Activated naive CD8-positive, alpha-beta T cell (primary cell): ENCODE data around the gene MTG2.

Source experiments
- H3K27ac Mint-ChIP-seq: one replicate; pipeline ENCODE4 v1.8.0; 2021; ENCODE audit warnings: mixed read lengths
- H3K27me3 Mint-ChIP-seq: one replicate; pipeline ENCODE4 v1.8.0; 2021; ENCODE audit warnings: mixed read lengths
- H3K36me3 Mint-ChIP-seq: one replicate; pipeline ENCODE4 v1.8.0; 2021; ENCODE audit warnings: mixed read lengths
- H3K4me1 Mint-ChIP-seq: one replicate; pipeline ENCODE4 v1.8.0; 2021; ENCODE audit warnings: low read depth, mixed read lengths
- H3K4me3 Mint-ChIP-seq: one replicate; pipeline ENCODE4 v1.8.0; 2021; ENCODE audit warnings: mild to moderate bottlenecking, mixed read lengths
- H3K9me3 Mint-ChIP-seq: one replicate; pipeline ENCODE4 v1.8.0; 2021; ENCODE audit warnings: low read depth, mixed read lengths

The MTG2 gene

DNA sequence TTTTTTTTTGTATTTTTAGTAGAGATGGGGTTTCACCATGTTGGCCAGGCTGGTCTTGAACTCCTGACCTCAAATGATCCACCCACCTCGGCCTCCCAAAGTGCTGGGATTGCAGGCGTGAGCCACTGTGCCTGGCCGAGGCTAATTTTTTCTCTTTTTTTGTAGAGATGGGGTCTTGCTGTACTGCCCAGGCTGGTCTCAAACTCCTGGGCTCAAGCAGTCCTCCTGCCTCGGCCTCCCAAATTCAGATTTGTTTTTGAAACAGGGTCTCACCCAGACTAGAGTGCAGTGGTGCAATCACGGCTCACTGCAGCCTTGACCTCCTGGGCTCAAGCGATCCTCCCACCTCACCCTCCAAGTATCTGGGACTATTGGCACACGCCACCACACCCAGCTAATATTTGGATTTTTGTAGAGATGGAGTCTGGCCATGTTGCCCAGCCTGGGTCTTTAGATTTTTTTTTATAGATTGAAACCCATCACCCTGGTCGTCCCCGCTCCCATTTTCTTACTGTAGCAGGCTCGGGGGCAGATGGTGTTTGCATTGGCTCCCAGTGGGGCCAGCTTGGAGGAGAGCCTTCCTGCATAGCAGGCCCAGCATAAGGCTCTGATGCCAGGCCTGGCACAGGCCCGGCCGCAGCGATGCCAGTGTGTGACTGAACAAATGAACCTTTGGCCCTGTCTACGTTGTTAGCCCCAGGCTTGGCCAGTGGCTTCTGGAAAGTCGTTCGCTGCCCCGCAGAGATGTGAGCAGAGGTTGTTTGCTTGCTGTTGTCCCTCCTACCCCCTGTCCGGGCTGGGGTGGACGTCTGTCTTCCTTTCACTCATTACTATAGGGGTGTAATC, 4.3 kb upstream of the MTG2 start:
- Mint-ChIP-seq H3K27ac (no peak overlapping the region), H3K4me3 (no peak overlapping the region), H3K9me3 (no peaks in the 10 kb centered on the region), H3K4me1 (peaks cover 11% of the 10 kb centered on the region), H3K27me3 (no peaks in the 10 kb centered on the region), H3K36me3 (no peaks in the 10 kb centered on the region)

DNA sequence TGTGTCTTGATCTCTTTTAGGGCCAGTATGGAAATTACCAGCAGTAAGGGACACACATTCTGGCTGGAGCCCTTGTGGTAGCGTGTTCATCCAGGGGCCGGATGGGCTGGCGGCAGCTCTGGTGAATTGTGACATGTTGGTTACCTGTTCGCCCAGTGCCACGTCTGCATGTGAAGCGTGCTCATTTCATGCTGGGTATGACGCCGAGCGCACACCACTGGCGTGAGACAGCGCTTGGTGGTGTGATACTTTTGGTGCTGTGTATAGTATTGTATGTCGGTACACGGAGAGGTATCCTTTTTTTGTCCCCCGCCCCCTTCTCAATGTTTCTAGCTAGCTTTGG, 3.7 kb upstream of the MTG2 start:
- Mint-ChIP-seq H3K9me3 (no peaks in the 10 kb centered on the region), H3K4me3 (no peak overlapping the region), H3K27ac (no peak overlapping the region), H3K4me1 (peaks cover 16% of the 10 kb centered on the region), H3K27me3 (no peaks in the 10 kb centered on the region), H3K36me3 (no peaks in the 10 kb centered on the region)

DNA sequence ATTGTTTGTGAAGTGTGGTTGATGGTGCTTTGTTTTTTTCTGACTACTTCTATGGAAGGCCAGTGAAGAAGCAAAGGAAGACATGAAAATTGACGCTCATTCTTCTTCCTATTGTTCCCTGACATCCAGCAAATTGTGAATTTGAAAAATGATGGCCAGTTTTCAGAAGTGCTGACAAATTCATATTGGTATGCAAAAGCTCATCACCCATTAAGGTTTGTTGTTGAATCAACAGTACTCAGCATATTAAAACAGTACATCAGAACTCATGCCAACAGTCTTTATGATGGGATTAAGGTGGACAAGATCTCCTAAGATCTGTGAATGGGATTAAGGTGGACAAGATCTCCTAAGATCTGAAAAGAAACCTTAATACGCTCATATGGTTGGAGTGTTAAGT, 1.0 kb upstream of the MTG2 start:
- H3K4me1 Mint-ChIP-seq: peaks cover 29% of the 10 kb centered on the region
- H3K27me3 Mint-ChIP-seq: no peaks in the 10 kb centered on the region
- H3K36me3 Mint-ChIP-seq: no peaks in the 10 kb centered on the region
- H3K9me3 Mint-ChIP-seq: no peaks in the 10 kb centered on the region
- H3K4me3 Mint-ChIP-seq: peak overlapping the region; percentile 95
- peak overlapping the region; percentile 93 for H3K27ac Mint-ChIP-seq

DNA sequence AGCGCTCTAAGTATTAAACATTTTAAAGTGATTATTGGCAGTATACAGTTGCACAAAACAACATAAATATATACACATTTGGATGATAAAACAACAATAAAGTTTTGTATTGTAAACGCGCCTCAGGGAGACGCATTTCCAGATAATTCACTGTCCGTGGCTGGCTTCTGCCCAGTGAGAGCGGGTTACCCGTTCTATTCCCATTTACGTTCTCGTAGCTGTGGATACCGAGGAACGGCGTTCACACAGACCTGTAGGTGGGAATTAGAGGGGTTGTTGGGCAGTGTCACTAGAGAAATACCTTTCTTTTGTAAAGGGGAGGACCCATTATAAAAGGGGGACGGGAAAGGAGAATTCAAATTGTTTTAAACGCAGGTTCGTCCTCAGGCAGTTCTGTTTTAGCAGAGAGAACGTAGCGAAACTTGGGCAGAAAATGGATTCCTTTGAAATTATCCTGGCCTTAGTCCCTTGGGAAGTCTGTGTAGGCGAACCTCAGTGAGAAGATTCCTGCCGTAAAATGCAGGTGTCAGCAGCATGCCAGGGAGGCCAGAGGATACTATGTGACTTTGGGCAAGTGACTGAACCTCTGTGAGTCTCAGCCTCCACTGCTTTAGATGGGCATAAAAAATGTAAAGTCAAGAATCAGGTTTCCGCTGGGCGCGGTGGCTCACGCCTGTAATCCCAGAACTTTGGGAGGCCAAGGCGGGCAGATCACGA, 756 bp downstream of the MTG2 start:
- Mint-ChIP-seq H3K36me3 (no peaks in the 10 kb centered on the region), H3K27ac (peak overlapping the region; percentile 90), H3K9me3 (no peaks in the 10 kb centered on the region), H3K27me3 (no peaks in the 10 kb centered on the region), H3K4me3 (peak overlapping the region; percentile 95), H3K4me1 (peaks cover 39% of the 10 kb centered on the region)

DNA sequence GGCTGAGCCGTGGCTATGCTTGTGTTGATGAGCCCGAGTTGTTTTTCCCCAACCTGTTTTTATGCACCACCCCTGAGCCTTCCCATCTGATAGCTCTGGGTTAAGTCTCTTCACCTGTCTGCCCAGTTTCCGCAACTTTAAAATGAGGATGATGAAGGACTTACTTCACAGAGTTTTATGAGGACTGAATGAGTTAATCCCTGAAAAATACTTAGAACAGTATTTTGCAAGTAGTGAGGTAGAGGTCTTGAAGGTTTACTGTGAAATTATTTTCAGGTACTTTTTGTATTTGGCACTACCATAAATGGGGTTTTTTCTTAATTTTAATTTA, 3.2 kb downstream of the MTG2 start:
- H3K4me3 Mint-ChIP-seq: no peak overlapping the region
- no peaks in the 10 kb centered on the region for H3K27me3 Mint-ChIP-seq
- no peaks in the 10 kb centered on the region for H3K9me3 Mint-ChIP-seq
- H3K36me3 Mint-ChIP-seq: no peaks in the 10 kb centered on the region
- H3K4me1 Mint-ChIP-seq: peaks cover 39% of the 10 kb centered on the region
- no peak overlapping the region for H3K27ac Mint-ChIP-seq

DNA sequence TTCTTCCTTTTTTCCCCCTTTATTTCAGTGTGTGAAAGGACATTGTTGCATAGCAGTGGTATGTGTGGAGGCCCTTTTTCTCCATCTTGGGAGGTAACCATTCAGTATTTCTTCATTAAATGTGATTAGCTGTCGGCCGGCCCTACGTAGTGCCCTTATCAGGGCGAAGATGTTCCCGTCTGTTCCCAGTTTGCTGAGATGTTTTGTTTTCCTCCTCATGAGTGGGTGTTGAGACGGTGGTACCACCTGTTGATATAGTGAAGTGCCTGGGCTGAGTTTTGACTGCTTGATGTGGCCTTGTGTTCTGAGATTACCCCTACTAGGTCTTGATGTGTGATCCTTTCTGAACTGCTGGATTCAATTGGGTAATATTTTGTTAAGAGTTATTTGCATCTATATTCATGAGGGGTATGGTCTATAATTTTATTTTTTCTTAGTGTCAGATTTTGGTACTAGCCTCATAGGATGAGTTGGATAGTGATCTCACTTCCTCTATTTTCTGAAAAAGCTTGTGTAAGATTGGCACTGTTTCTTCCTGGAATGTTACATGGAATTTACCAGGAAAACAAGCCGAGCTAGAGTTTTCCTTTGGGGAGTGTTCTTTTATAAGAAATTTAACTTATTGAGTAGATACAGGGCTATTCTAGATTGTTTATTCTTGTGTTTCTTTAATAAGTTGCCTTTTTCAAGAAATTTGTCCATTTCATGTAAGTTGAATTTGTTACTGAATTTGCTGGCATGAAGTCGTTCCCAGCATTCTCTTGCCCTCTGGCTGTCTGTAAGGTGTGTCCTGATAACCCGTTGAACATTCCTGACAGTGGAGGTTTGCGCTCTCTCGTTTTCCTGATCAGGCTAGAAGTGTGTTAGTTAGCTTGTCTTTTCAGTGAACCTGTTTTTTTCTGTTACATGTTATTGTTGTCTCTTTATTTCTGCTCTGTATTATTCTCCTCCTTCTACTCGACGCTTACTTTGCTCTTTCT, 4.3 kb downstream of the MTG2 start:
- no peak overlapping the region for H3K4me3 Mint-ChIP-seq
- H3K27me3 Mint-ChIP-seq: no peaks in the 10 kb centered on the region
- H3K27ac Mint-ChIP-seq: peak overlapping the region; percentile 59
- no peaks in the 10 kb centered on the region for H3K9me3 Mint-ChIP-seq
- peaks cover 33% of the 10 kb centered on the region for H3K4me1 Mint-ChIP-seq
- no peaks in the 10 kb centered on the region for H3K36me3 Mint-ChIP-seq

DNA sequence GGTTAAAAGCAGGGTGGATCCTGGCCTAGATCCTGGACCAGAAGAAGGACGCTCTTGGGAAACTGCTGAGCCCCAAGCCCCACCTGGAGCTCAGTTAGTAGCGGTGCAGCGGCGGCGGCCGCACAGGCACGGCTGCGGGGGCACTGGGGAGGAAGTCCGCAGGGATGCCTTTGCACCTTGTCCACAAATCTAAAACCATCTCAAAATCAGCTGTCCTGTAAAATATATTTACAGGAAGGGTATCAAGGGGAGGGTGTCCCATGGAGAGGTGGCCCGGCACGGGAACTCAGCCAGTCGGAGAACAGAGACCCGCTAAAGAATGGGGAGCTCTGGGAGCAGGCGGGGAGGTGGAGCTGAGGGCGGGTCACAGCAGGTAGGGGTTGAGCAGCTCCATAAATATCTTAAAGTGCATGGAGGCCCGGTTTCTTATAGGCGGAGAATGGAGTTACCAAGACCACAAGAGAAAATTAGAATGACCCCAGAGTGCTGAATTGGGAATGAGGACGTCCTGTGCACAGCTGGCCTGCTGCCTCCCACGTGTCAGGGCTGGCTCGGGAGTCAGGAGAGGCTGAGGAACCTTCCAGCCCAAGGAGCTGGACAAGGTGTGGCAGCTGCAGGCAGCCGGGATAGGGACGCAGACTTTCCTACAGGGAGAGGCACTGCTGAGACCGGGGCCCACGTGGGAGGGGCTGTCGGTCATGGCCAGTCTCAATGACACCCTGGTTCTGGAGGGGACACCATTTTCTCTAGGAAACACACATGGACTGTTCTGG, 8.0 kb downstream of the MTG2 start:
- H3K27ac Mint-ChIP-seq: no peak overlapping the region
- no peak overlapping the region for H3K4me3 Mint-ChIP-seq
- H3K4me1 Mint-ChIP-seq: peaks cover 15% of the 10 kb centered on the region
- H3K27me3 Mint-ChIP-seq: no peaks in the 10 kb centered on the region
- peaks cover 2% of the 10 kb centered on the region for H3K36me3 Mint-ChIP-seq
- no peaks in the 10 kb centered on the region for H3K9me3 Mint-ChIP-seq

DNA sequence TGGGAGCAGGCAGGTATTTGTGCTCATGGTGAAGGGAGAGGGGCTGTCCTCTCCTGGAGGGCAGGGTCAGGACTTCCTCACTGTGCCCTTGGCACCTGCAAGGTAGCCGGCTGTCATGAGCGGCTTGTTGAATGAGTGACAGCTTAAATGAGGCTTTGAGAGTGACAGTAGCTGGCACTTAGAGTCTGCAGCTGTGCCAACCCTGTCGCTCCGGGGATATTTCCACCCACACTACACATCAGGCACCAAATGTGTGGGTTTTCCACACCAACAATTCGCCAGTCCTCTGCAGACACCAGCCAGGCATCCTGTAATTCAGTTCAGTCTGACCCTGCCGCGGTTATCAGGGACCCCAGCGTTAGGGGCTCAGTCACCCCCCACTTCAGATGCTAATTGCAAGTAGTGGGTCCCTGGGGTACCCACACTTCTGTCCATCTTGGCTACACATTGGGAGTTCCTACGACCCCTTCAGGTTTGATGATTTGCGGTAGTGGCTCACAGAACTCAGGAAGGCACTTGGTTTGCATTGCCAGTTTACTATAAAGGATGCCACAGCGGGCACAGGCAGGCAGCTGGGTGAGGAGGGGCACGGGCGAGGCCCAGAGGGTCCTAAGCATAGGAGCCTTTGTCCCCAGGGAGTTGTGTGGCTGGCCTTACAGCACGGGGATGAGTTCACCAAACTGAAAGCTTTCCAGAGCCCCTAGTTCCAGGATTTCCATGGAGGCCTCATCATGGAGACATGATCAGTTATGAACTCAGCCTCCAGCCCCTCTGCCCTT, 9.1 kb downstream of the MTG2 start:
- no peak overlapping the region for H3K27ac Mint-ChIP-seq
- peaks cover 2% of the 10 kb centered on the region for H3K36me3 Mint-ChIP-seq
- H3K4me1 Mint-ChIP-seq: peaks cover 9% of the 10 kb centered on the region
- H3K9me3 Mint-ChIP-seq: no peaks in the 10 kb centered on the region
- H3K4me3 Mint-ChIP-seq: no peak overlapping the region
- no peaks in the 10 kb centered on the region for H3K27me3 Mint-ChIP-seq

DNA sequence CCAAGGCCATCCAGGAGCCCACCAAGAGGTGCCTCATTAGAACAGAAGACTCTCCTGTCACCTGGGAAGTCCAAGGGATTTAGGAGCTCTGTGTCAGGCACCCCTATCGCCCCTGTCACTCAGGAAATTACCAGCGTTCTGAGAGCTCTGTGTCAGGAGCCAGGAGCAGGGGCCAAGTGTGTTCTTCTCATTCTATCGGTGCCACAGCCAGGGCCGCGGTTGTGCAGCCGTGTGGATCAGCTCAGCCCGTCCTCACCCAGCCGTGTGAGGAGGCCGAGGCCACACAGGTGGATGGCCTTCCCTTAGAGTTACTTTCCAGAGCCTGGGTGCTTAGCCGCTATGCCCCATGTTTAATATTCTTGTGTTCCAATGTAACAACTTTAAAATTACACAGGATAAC, 9.8 kb downstream of the MTG2 start:
- Mint-ChIP-seq H3K4me3 (no peak overlapping the region), H3K9me3 (no peaks in the 10 kb centered on the region), H3K27me3 (no peaks in the 10 kb centered on the region), H3K36me3 (peaks cover 2% of the 10 kb centered on the region), H3K27ac (no peak overlapping the region), H3K4me1 (peaks cover 4% of the 10 kb centered on the region)

DNA sequence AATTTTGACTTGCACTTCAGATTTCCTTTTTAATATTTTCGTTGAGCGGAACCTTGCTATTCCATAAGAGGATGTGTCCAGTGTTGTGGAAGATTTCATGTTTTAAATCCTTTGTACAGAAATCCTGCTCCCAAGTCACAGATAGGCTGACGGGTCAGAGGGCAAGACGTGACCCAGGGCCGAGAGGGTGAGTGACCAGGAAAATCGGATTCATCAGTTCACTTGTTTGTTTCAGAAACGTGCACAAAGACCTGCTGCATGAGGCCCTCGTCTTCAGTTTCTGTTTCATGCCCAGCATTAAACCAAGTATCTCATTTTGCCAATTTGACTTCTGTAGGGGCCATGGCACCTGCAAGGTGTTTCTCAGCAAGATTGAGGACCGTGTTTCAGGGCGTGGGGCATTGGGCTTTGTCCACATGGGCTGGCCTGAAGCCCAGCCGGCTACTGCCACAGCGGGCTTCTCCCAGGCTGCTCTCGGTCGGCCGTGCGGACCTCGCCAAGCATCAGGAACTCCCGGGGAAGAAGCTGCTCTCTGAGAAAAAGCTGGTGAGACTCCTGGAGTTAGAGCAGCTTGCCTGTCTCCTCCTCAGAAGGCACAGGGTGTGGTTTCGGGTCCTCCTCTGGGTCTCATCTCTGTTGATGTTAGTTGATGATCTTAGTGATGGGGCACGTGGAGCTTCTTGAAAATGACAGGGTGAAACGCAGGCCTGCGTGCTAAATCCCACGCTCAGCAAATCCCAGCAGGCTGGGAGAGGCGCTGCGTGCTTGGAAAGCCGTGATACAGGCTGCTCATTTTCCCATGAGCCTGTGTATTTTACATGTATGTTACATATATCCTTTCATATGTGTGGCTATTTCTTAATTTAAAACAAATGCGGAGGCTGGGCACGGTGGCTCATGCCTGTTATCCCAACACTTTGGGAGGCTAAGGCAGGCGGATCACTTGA, 10.5 kb downstream of the MTG2 start:
- H3K36me3 Mint-ChIP-seq: peaks cover 2% of the 10 kb centered on the region
- H3K4me3 Mint-ChIP-seq: no peak overlapping the region
- H3K4me1 Mint-ChIP-seq: peaks cover 1% of the 10 kb centered on the region
- no peaks in the 10 kb centered on the region for H3K9me3 Mint-ChIP-seq
- no peak overlapping the region for H3K27ac Mint-ChIP-seq
- H3K27me3 Mint-ChIP-seq: no peaks in the 10 kb centered on the region

DNA sequence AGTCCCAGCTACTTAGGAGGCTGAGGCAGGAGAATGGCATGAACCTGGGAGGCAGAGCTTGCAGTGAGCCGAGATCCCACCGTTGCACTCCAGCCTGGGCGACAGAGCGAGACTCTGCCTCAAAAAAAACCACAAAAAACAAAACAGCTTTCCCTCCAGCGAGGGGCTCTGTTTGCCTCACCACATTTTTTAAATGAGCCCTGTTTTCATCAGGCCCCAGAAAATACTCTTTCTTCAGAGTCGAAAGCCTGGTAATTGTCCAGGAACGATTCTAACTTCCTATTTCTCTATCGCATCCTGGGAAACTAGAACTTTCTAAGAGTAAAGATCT, 12.2 kb downstream of the MTG2 start:
- peaks cover 6% of the 10 kb centered on the region for H3K36me3 Mint-ChIP-seq
- no peak overlapping the region for H3K27ac Mint-ChIP-seq
- H3K4me1 Mint-ChIP-seq: peaks cover 1% of the 10 kb centered on the region
- H3K27me3 Mint-ChIP-seq: no peaks in the 10 kb centered on the region
- H3K9me3 Mint-ChIP-seq: no peaks in the 10 kb centered on the region
- H3K4me3 Mint-ChIP-seq: no peak overlapping the region

DNA sequence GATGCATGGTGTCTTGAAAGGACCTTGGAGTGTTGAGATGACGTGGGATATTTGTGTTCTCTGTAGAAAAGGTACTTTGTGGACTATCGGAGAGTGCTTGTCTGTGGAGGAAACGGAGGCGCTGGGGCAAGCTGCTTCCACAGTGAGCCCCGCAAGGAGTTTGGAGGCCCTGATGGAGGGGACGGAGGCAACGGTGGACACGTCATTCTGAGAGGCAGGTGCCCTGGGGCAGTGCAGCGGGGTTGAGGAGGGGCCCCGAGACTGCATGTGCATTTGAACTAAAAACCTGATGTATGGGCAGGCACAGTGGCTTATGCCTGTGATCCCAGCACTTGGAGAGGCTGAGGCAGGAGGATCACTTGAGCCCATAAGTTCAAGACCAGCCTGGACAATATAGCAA, 12.9 kb downstream of the MTG2 start:
- Mint-ChIP-seq H3K4me3 (no peak overlapping the region), H3K27ac (no peak overlapping the region), H3K27me3 (no peaks in the 10 kb centered on the region), H3K36me3 (peaks cover 7% of the 10 kb centered on the region), H3K9me3 (no peaks in the 10 kb centered on the region), H3K4me1 (peaks cover 1% of the 10 kb centered on the region)

DNA sequence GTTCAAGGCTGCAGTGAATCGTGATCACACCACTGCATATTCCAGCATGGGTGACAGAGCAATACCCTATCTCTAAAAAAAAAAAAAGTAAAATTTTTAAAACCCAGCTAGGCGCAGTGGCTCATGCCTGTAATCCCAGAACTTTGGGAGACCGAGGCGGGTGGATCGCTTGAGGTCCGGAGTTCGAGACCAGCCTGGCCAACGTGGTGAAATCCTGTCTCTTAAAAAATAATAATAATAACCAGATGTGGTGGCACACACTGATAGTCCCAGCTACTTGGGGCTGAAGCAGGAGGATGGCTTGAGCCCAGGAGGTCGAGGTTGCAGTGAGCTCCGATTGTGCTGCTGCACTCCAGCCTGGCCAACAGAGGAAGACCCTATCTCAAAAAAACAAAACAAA, 13.5 kb downstream of the MTG2 start:
- H3K36me3 Mint-ChIP-seq: peaks cover 7% of the 10 kb centered on the region
- no peak overlapping the region for H3K4me3 Mint-ChIP-seq
- H3K9me3 Mint-ChIP-seq: no peaks in the 10 kb centered on the region
- H3K27ac Mint-ChIP-seq: no peak overlapping the region
- H3K27me3 Mint-ChIP-seq: no peaks in the 10 kb centered on the region
- peaks cover 1% of the 10 kb centered on the region for H3K4me1 Mint-ChIP-seq
